Cardiac muscle cell (in vitro differentiated cells and primary cell): ENCODE measurements around the gene EMSY. TPM values are rescaled to one million over a fixed set of nuclear protein-coding genes. Genes with fewer than 3 reads are reported as not detected.

ENCODE experiments used
- DNase-seq, 2 donors: peaks; one replicate each; pipeline versions ENCODE4 v3.0.0 to v3.0.0-alpha.2; 2010 to 2017; ENCODE audit warnings: low read depth in 1 of 2, low spot score in 1 of 2
- H3K27ac ChIP-seq: fragments of 200-600 bp; sonication (generic); 2 replicates; pipeline ENCODE4 v1.5.1; 2016
- H3K27me3 ChIP-seq: fragments of 200-600 bp; sonication (generic); 2 replicates; pipeline ENCODE4 v1.6.0; 2016; ENCODE audit warnings: control low read depth
- H3K36me3 ChIP-seq: fragments of 200-600 bp; sonication (generic); 2 replicates; pipeline ENCODE4 v1.5.1; 2016; ENCODE audit warnings: control low read depth
- H3K4me1 ChIP-seq: fragments of 200-600 bp; sonication (generic); 2 replicates; pipeline ENCODE4 v1.8.1; 2017; ENCODE audit warnings: low read depth, mild to moderate bottlenecking, mixed run types
- H3K4me3 ChIP-seq: fragments of 200-600 bp; sonication (generic); 2 replicates; pipeline ENCODE4 v1.5.1; 2016; ENCODE audit warnings: mild to moderate bottlenecking
- H3K9me3 ChIP-seq: fragments of 200-600 bp; sonication (generic); 2 replicates; pipeline ENCODE4 v1.5.1; 2017; ENCODE audit warnings: low read depth, mild to moderate bottlenecking, control low read depth
- CTCF ChIP-seq: IDR thresholded peaks from 2 replicates; pipeline ENCODE4 v1.5.1; 2012; ENCODE audit warnings: low read depth, mild to moderate bottlenecking, low read length
- polyA plus RNA-seq: library from polyadenylated mRNA; unstranded; fragments of >200 nt; fragmentation: Nextera tagmentation; extraction: Ambion mirVana; gene quantifications from 2 replicates; pipeline ENCODE4 v1.2.1, GENCODE V29; 2016
- total RNA-seq: library from RNA; depleted of rRNA; stranded (reverse); fragments of >200 nt; gene quantifications from 2 replicates; pipeline ENCODE4 v1.2.3, GENCODE V29; 2016

Gene EMSY
- total and polyA plus RNA-seq, 2 experiments from 2014 or later, result 16.2 to 74.4 TPM

DNA sequence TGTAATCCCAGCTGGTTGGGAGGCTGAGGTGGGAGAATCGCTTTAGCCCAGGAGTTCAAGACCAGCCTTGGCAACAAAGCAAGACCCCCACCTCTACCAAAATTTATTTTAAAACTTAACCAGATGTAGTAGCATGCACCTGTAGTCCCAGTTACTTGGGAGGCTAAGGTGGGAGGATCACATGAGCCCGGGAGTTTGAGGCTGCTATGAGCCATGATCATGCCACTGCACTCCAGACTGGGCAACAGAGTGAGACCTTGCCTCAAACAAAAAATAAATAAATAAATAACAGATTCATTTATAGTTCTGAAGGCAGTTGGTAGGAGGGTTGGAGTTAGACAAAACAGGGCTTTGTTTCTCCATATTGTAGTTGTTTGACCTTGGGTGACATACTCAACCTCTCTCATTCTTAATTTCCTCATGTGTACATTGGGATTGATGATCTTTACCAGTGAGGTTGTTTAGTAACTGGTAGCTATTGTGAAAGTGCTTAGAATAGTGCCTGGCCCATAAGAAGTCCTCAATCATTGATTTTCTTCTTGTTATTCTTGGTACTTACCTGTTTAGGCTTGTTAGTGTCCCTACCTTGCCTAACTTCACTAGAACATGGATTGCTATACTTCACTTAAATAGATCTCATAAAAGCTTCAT is 79.1 kb downstream of the EMSY start:
- DNase-seq, result no peak
- H3K27me3 ChIP-seq, result no peaks in the 10 kb centered on the region
- H3K9me3 ChIP-seq, result no peaks in the 10 kb centered on the region
- H3K36me3 ChIP-seq, result peaks cover 25% of the 10 kb centered on the region
- no peak overlapping the region for H3K4me3 ChIP-seq
- H3K4me1 ChIP-seq, result no peaks in the 10 kb centered on the region
- H3K27ac ChIP-seq, result no peak overlapping the region
- no peak for TF ChIP-seq CTCF

DNA sequence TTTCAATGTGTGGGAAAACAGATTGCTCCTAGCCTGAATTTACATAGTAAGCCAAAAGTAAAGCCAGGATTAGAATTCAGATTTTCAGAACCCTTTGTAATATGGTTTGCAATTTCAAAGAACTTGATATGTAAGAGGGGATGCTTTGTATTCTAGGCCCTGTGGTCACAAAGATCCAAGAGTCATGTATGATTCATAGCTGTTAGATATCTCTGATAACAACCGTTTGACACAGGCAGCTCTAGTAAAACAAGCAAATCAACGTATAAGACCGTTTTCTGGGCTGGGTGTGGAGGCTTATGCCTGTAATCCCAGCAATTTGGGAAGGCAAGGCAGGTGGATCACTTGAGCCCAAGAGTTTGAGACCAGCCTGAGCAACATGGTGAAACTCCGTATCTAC is 79.6 kb downstream of the EMSY start:
- peaks cover 30% of the 10 kb centered on the region for H3K36me3 ChIP-seq
- H3K4me3 ChIP-seq, result no peak overlapping the region
- H3K27ac ChIP-seq, result no peak overlapping the region
- H3K9me3 ChIP-seq, result no peaks in the 10 kb centered on the region
- no peaks in the 10 kb centered on the region for H3K27me3 ChIP-seq
- DNase-seq, result peak in 1 of 2 donors; percentile 15
- no peak for TF ChIP-seq CTCF
- H3K4me1 ChIP-seq, result no peaks in the 10 kb centered on the region

DNA sequence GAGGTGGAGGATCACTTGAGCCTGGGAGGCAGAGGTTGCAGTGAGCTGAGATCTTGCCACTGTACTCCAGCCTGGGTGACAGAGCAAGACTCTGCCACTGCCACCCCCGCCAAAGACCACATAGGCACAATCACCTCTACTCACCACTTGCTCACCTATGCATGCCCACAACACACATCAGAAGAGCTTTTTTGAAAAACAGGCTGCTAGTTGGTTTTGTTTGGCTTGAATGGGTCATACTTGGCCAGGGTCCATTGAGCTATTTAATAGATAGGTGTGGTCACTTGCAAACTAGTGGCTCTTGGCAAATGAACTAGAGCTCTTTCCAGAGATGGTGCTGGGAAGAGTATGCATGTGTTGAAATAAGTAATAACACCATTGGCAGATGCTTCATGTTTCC is 80.1 kb downstream of the EMSY start:
- Histone ChIP-seq H3K36me3 (peaks cover 35% of the 10 kb centered on the region), H3K27me3 (no peaks in the 10 kb centered on the region), H3K4me1 (no peaks in the 10 kb centered on the region), H3K9me3 (no peaks in the 10 kb centered on the region), H3K4me3 (no peak overlapping the region), H3K27ac (no peak overlapping the region)
- DNase-seq, result peak in 1 of 2 donors; percentile 38
- no peak for TF ChIP-seq CTCF

- Histone ChIP-seq H3K9me3 (no peaks in the 10 kb centered on the region), H3K4me1 (no peaks in the 10 kb centered on the region), H3K36me3 (peaks cover 45% of the 10 kb centered on the region), H3K27me3 (no peaks in the 10 kb centered on the region), H3K4me3 (no peak overlapping the region), H3K27ac (no peak overlapping the region)
- no peak for DNase-seq
- TF ChIP-seq CTCF, result no peak
Measured at GRCh38 chr11:76526878-76527277, 82.1 kb downstream of the EMSY start.

DNA sequence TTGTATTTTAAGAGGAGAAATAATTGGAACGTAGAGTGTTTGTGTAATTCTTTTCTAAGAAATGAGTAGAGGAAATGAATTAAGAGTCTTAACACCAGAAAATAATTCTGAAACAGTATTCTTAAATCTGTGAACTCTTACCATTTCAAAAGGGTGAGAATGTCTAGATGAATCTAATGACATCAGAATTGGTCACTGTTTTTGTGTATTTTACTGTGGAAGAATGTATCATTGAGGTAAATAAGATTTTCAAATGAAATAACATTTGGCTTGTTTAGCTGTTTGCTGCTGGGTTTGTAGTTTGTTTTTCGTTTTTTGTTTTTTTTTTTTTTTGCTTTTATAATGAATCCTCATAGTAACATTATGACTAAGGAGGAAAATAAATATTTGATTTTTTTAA is 97.6 kb downstream of the EMSY start:
- no peak for DNase-seq

More for the DNA sequence above, 97.6 kb downstream of the EMSY start:
- peaks cover 29% of the 10 kb centered on the region for H3K4me1 ChIP-seq
- no peak overlapping the region for H3K27ac ChIP-seq
- no peak for TF ChIP-seq CTCF
- H3K36me3 ChIP-seq, result peaks cover 19% of the 10 kb centered on the region
- no peak overlapping the region for H3K4me3 ChIP-seq
- no peaks in the 10 kb centered on the region for H3K9me3 ChIP-seq
- H3K27me3 ChIP-seq, result no peaks in the 10 kb centered on the region
